Measurements from ENCODE around the gene MAP3K5.

- TF ChIP-seq CTCF (IDR thresholded peaks at IDR 0.05): no peak
- no peak for TF ChIP-seq POLR2A (IDR thresholded peaks at IDR 0.05)
- TF ChIP-seq EP300 (IDR thresholded peaks at IDR 0.05): no peak
Observed at GRCh38 chr6:136668571-136668970, 123.7 kb downstream of the MAP3K5 start.
